MM.1S (cell line): ENCODE results near the gene HORMAD2.

Source experiments
- DNase-seq: peaks from one replicate; pipeline ENCODE4 v3.0.0-alpha.2; 2015
- H2AFZ ChIP-seq: fragments of 300-600 bp; sonication (generic); 2 replicates; pipeline ENCODE4 v1.6.0; 2016; ENCODE audit warnings: antibody characterized with exemption, low read length
- H3F3A ChIP-seq: fragments of 300-600 bp; sonication (generic); 2 replicates; pipeline ENCODE4 v1.6.1; 2016; ENCODE audit warnings: mild to moderate bottlenecking, antibody characterized with exemption, low read length, moderate library complexity, mixed read lengths; ENCODE audit not compliant: insufficient read depth
- H3K27ac ChIP-seq: fragments of 300-600 bp; sonication (generic); 2 replicates; pipeline ENCODE4 v1.5.1; 2016; ENCODE audit warnings: mild to moderate bottlenecking, low read length
- H3K27me3 ChIP-seq: fragments of 300-600 bp; sonication (generic); replicated peaks from 2 replicates; pipeline ENCODE4 v1.6.0; 2016; ENCODE audit warnings: low read length; ENCODE audit not compliant: insufficient read depth
- H3K36me3 ChIP-seq: fragments of 300-600 bp; sonication (generic); replicated peaks from 2 replicates; pipeline ENCODE4 v1.6.1; 2016; ENCODE audit warnings: mild to moderate bottlenecking, low read length, mixed read lengths; ENCODE audit not compliant: insufficient read depth
- H3K4me1 ChIP-seq: fragments of 300-600 bp; sonication (generic); 2 replicates; pipeline ENCODE4 v1.6.1; 2016; ENCODE audit warnings: low read length, mixed read lengths
- H3K4me2 ChIP-seq: fragments of 300-600 bp; sonication (generic); 2 replicates; pipeline ENCODE4 v1.6.0; 2016; ENCODE audit warnings: low read depth, low read length
- H3K4me3 ChIP-seq: fragments of 300-600 bp; sonication (generic); 2 replicates; pipeline ENCODE4 v1.5.1; 2016; ENCODE audit warnings: low read length, mixed read lengths
- H3K79me2 ChIP-seq: fragments of 300-600 bp; sonication (generic); 2 replicates; pipeline ENCODE4 v1.6.1; 2016; ENCODE audit warnings: mixed run types, low read length, mixed read lengths
- H3K9ac ChIP-seq: fragments of 300-600 bp; sonication (generic); 2 replicates; pipeline ENCODE4 v1.6.1; 2016; ENCODE audit warnings: low read length, mixed read lengths
- H3K9me2 ChIP-seq: fragments of 300-600 bp; sonication (generic); replicated peaks from 2 replicates; pipeline ENCODE4 v1.6.1; 2016; ENCODE audit warnings: mild to moderate bottlenecking, low read length, mixed read lengths; ENCODE audit not compliant: insufficient read depth
- H3K9me3 ChIP-seq: fragments of 300-600 bp; sonication (generic); replicated peaks from 2 replicates; pipeline ENCODE4 v1.6.1; 2016; ENCODE audit warnings: mild to moderate bottlenecking, low read length, mixed read lengths; ENCODE audit not compliant: insufficient read depth
- H4K20me1 ChIP-seq: fragments of 300-600 bp; sonication (generic); 2 replicates; pipeline ENCODE4 v1.6.1; 2016; ENCODE audit warnings: mild to moderate bottlenecking, low read length, moderate library complexity, mixed read lengths; ENCODE audit not compliant: insufficient read depth
- EZH2 ChIP-seq: fragments of 300-600 bp; sonication (generic); optimal IDR thresholded peaks from 2 replicates; pipeline ENCODE3; 2017; ENCODE audit warnings: low read depth, mild to moderate bottlenecking, antibody characterized with exemption, low read length, mixed read lengths
- EZH2phosphoT487 ChIP-seq: fragments of 300-600 bp; sonication (generic); IDR thresholded peaks from 2 replicates; pipeline ENCODE4 v1.6.1; 2018; ENCODE audit warnings: antibody characterized with exemption, low read length
- TF ChIP-seq, protein P1 (sequence below): fragments of 300-600 bp; sonication (generic); IDR thresholded peaks from 2 replicates; pipeline ENCODE4 v1.5.1; 2016; ENCODE audit warnings: antibody characterized with exemption, low read length, mixed read lengths

The HORMAD2 gene

DNA sequence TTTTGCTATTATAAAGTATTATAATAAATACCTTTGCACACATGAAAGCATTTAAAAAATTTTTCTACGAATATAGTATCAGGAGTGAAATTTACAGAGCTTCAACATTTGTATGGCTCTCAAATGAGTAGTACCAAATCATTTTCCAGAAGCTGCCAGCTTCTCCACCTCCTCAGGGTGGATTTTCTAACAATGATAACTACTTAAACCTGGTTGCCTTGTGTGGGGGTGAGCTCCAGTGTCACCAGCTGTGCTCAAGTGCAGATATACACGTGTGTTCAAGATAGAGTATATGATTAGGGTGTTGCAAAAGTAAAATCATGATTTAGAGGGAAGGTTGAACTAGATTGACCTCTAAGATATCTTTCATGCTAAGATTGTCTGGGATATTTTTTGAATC, 48.2 kb downstream of the HORMAD2 start:
- TF ChIP-seq EZH2phosphoT487 (no peak), EZH2 (no peak)
- TF ChIP-seq, protein P1, sequence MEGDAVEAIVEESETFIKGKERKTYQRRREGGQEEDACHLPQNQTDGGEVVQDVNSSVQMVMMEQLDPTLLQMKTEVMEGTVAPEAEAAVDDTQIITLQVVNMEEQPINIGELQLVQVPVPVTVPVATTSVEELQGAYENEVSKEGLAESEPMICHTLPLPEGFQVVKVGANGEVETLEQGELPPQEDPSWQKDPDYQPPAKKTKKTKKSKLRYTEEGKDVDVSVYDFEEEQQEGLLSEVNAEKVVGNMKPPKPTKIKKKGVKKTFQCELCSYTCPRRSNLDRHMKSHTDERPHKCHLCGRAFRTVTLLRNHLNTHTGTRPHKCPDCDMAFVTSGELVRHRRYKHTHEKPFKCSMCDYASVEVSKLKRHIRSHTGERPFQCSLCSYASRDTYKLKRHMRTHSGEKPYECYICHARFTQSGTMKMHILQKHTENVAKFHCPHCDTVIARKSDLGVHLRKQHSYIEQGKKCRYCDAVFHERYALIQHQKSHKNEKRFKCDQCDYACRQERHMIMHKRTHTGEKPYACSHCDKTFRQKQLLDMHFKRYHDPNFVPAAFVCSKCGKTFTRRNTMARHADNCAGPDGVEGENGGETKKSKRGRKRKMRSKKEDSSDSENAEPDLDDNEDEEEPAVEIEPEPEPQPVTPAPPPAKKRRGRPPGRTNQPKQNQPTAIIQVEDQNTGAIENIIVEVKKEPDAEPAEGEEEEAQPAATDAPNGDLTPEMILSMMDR: no peak
- Histone ChIP-seq H3K9me2 (no peaks in the 10 kb centered on the region), H3K9ac (no peak overlapping the region), H3K9me3 (no peaks in the 10 kb centered on the region), H3K4me3 (no peak overlapping the region), H3K4me2 (no peak overlapping the region), H3F3A (no peaks in the 10 kb centered on the region), H2AFZ (no peak overlapping the region), H3K36me3 (no peaks in the 10 kb centered on the region), H3K79me2 (no peaks in the 10 kb centered on the region), H4K20me1 (no peaks in the 10 kb centered on the region), H3K4me1 (no peaks in the 10 kb centered on the region), H3K27ac (no peak overlapping the region), H3K27me3 (no peaks in the 10 kb centered on the region)
- no peak for DNase-seq

DNA sequence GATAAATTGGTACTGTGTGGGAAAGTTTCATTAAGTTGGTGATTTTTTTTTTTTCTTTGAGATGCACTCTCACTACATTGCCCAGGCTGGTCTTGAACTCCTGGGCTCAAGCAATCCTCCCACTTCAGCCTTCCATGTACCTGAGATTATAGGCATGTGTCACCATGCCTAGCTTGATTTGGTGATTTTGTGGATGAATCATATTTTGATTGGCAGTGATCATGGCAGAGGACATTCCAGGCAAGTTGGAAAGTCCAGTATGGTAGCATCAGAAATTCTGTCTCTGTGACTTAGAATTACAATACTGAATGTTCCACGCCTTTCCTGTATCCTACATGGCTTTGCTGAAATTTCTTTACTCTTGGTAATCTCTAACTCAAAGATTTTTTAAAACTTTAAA, 49.4 kb downstream of the HORMAD2 start:
- H3K9me2 ChIP-seq: no peaks in the 10 kb centered on the region
- H3K9ac ChIP-seq: no peak overlapping the region
- H3K4me2 ChIP-seq: no peak overlapping the region
- no peaks in the 10 kb centered on the region for H3K27me3 ChIP-seq
- no peaks in the 10 kb centered on the region for H3K36me3 ChIP-seq
- no peak overlapping the region for H2AFZ ChIP-seq
- H3F3A ChIP-seq: no peaks in the 10 kb centered on the region
- H3K27ac ChIP-seq: no peak overlapping the region
- H3K4me1 ChIP-seq: no peaks in the 10 kb centered on the region
- DNase-seq: no peak
- TF ChIP-seq, protein P1: no peak
- TF ChIP-seq EZH2phosphoT487: no peak
- TF ChIP-seq EZH2: no peak
- no peaks in the 10 kb centered on the region for H4K20me1 ChIP-seq
- H3K9me3 ChIP-seq: no peaks in the 10 kb centered on the region
- no peaks in the 10 kb centered on the region for H3K79me2 ChIP-seq
- no peak overlapping the region for H3K4me3 ChIP-seq

DNA sequence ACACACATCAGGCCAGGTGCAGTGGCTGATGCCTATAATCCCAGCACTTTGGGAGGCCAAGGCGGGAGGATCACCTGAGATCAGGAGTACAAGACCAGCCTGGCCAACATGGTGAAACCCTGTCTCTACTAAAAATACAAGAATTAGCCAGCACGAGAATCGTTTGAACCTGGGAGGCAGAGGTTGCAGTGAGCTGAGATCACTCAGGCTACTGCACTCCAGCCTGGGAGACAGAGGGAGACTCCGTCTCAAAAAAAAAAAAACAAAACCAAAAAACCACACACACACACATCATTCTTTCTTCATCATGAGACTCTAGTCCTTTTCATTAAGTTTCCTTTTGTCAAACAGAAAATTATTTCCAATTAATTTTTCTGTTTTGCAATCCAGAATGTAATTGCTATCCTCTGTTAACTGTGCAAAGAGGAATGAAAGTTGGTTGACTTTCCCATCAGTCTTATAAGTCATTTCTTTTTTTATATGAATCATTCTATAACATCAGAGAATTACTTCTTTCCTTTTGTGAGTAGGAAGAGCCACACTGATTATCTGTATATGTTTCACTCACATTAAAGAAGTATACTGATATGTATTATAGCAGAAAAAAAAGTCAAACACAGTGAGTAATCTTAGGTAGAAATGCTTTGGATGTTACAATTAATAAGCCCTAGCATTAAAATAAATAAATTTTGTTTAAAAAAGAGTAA, 52.2 kb downstream of the HORMAD2 start:
- Histone ChIP-seq H3K9me2 (no peaks in the 10 kb centered on the region), H3K4me1 (no peaks in the 10 kb centered on the region), H3K9me3 (no peaks in the 10 kb centered on the region), H3F3A (no peaks in the 10 kb centered on the region), H3K4me3 (no peak overlapping the region), H3K9ac (no peak overlapping the region), H3K4me2 (no peak overlapping the region), H3K27ac (no peak overlapping the region), H3K27me3 (no peaks in the 10 kb centered on the region), H3K79me2 (no peaks in the 10 kb centered on the region), H3K36me3 (no peaks in the 10 kb centered on the region), H4K20me1 (no peaks in the 10 kb centered on the region), H2AFZ (no peak overlapping the region)
- DNase-seq: no peak
- TF ChIP-seq, protein P1: no peak
- no peak for TF ChIP-seq EZH2phosphoT487
- TF ChIP-seq EZH2: no peak
